ENCODE measurements around the gene DNM3. TPM values are rescaled to one million over a fixed set of nuclear protein-coding genes. Genes with fewer than 3 reads are reported as not detected.

Gene DNM3
- total RNA-seq, 2 experiments from 2014 or later, result 1.6 to 1.8 TPM

GRCh38 chr1:172401892-172402291 is 560.6 kb downstream of the DNM3 start:
- Histone ChIP-seq H3K27me3 (ENCODE audit: control insufficient read depth in 1 of 2, insufficient read depth in 2 of 2, low read length in 2 of 2) (no peaks in the 10 kb centered on the region), H3K4me3 (ENCODE audit: low read length) (no peak overlapping the region), H3K4me1 (ENCODE audit: insufficient read depth, low read length) (peaks cover 5% of the 10 kb centered on the region), H3K9me3 (ENCODE audit: control insufficient read depth in 1 of 2, insufficient read depth in 1 of 2, low read length in 2 of 2) (no peaks in the 10 kb centered on the region), H3K27ac (ENCODE audit: low read depth in 1 of 2, low read length in 2 of 2) (no peak overlapping the region), H3K36me3 (ENCODE audit: insufficient read depth, low read length) (no peaks in the 10 kb centered on the region)
- TF ChIP-seq, protein P1, sequence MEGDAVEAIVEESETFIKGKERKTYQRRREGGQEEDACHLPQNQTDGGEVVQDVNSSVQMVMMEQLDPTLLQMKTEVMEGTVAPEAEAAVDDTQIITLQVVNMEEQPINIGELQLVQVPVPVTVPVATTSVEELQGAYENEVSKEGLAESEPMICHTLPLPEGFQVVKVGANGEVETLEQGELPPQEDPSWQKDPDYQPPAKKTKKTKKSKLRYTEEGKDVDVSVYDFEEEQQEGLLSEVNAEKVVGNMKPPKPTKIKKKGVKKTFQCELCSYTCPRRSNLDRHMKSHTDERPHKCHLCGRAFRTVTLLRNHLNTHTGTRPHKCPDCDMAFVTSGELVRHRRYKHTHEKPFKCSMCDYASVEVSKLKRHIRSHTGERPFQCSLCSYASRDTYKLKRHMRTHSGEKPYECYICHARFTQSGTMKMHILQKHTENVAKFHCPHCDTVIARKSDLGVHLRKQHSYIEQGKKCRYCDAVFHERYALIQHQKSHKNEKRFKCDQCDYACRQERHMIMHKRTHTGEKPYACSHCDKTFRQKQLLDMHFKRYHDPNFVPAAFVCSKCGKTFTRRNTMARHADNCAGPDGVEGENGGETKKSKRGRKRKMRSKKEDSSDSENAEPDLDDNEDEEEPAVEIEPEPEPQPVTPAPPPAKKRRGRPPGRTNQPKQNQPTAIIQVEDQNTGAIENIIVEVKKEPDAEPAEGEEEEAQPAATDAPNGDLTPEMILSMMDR (IDR thresholded peaks at IDR 0.05), result peak; percentile 35
- ChIA-PET POLR2A (interaction anchor here (1.0 kb wide), 1 partner anchor 43 kb away, joined by 3 read pairs; no protein-coding TSS in a partner anchor), CTCF (interaction anchor here (1.0 to 1.8 kb wide), 2 partner anchors 10 to 399 kb away, joined by 3 to 5 read pairs; no protein-coding TSS in a partner anchor)
- DNase-seq, result peak in 3 of 14 experiments; percentile 19 to 49 (median 43)
- Mint-ChIP-seq H3K4me1 (ENCODE audit: low read depth) (peaks cover 51% of the 10 kb centered on the region), H3K9me3 (no peaks in the 10 kb centered on the region), H3K4me3 (no peak overlapping the region), H3K27ac (peak overlapping the region; percentile 25), H3K27me3 (no peaks in the 10 kb centered on the region), H3K36me3 (ENCODE audit: low read depth) (no peaks in the 10 kb centered on the region)
- intact Hi-C loops (cut with DNase I, micrococcal nuclease), result loop anchor here in 1 of 2 experiments (1.0 to 2.0 kb wide), 2 partner anchors 43 to 312 kb away; partner anchors contain the start of gene PIGC
- ATAC-seq (ENCODE audit: poor library complexity), result peak; percentile 46

GRCh38 chr1:172402878-172403569 is 561.7 kb downstream of the DNM3 start:
- TF ChIP-seq, protein P1 (IDR thresholded peaks at IDR 0.05), result no peak
- H3K36me3 Mint-ChIP-seq (ENCODE audit: low read depth), result no peaks in the 10 kb centered on the region
- H3K9me3 ChIP-seq (ENCODE audit: control insufficient read depth in 1 of 2, insufficient read depth in 1 of 2, low read length in 2 of 2), result no peaks in the 10 kb centered on the region
- CTCF ChIA-PET, result interaction anchor here (1.0 to 1.8 kb wide), 2 partner anchors 9 to 401 kb away, joined by 3 to 5 read pairs; no protein-coding TSS in a partner anchor
- POLR2A ChIA-PET, result interaction anchor here (0.8 kb wide), 1 partner anchor 9 kb away, joined by 3 read pairs; no protein-coding TSS in a partner anchor
- peaks cover 40% of the 10 kb centered on the region for H3K4me1 Mint-ChIP-seq (ENCODE audit: low read depth)
- ATAC-seq (ENCODE audit: poor library complexity) (no peak), DNase-seq (no peak)
- no peak overlapping the region for H3K27ac ChIP-seq (ENCODE audit: low read depth in 1 of 2, low read length in 2 of 2)
- no peaks in the 10 kb centered on the region for H3K27me3 Mint-ChIP-seq
- intact Hi-C loops (cut with DNase I, micrococcal nuclease), result no loop called here
- H3K9me3 Mint-ChIP-seq, result no peaks in the 10 kb centered on the region
- H3K27me3 ChIP-seq (ENCODE audit: control insufficient read depth in 1 of 2, insufficient read depth in 2 of 2, low read length in 2 of 2), result no peaks in the 10 kb centered on the region
- peaks cover 5% of the 10 kb centered on the region for H3K4me1 ChIP-seq (ENCODE audit: insufficient read depth, low read length)
- H3K4me3 Mint-ChIP-seq, result no peak overlapping the region
- H3K36me3 ChIP-seq (ENCODE audit: insufficient read depth, low read length), result no peaks in the 10 kb centered on the region
- no peak overlapping the region for H3K4me3 ChIP-seq (ENCODE audit: low read length)
- H3K27ac Mint-ChIP-seq, result no peak overlapping the region

- ChIA-PET CTCF (interaction anchor here (1.4 to 1.8 kb wide), 2 partner anchors 9 to 401 kb away, joined by 4 to 7 read pairs; no protein-coding TSS in a partner anchor), POLR2A (interaction anchor here (0.8 to 1.0 kb wide), 2 partner anchors 9 to 128 kb away, joined by 3 read pairs; no protein-coding TSS in a partner anchor)
- Mint-ChIP-seq H3K4me3 (no peak overlapping the region), H3K27me3 (no peaks in the 10 kb centered on the region), H3K27ac (no peak overlapping the region), H3K4me1 (ENCODE audit: low read depth) (peaks cover 29% of the 10 kb centered on the region), H3K9me3 (no peaks in the 10 kb centered on the region), H3K36me3 (ENCODE audit: low read depth) (no peaks in the 10 kb centered on the region)
- H3K4me3 ChIP-seq (ENCODE audit: low read length), result no peak overlapping the region
- DNase-seq, result no peak
- H3K27ac ChIP-seq (ENCODE audit: low read depth in 1 of 2, low read length in 2 of 2), result no peak overlapping the region
- intact Hi-C loops (cut with DNase I, micrococcal nuclease), result no loop called here
- TF ChIP-seq, protein P1 (IDR thresholded peaks at IDR 0.05), result no peak
- no peaks in the 10 kb centered on the region for H3K9me3 ChIP-seq (ENCODE audit: control insufficient read depth in 1 of 2, insufficient read depth in 1 of 2, low read length in 2 of 2)
- peaks cover 5% of the 10 kb centered on the region for H3K4me1 ChIP-seq (ENCODE audit: insufficient read depth, low read length)
- no peaks in the 10 kb centered on the region for H3K27me3 ChIP-seq (ENCODE audit: control insufficient read depth in 1 of 2, insufficient read depth in 2 of 2, low read length in 2 of 2)
- H3K36me3 ChIP-seq (ENCODE audit: insufficient read depth, low read length), result no peaks in the 10 kb centered on the region
- ATAC-seq (ENCODE audit: poor library complexity), result no peak
These were observed 562.8 kb downstream of the DNM3 start for GRCh38 chr1:172404121-172404520.

Data from CD4-positive, alpha-beta T cell (primary cell).